HG02763 (cell line): ENCODE results near the gene HOXC10.

ENCODE experiments used
- ATAC-seq: cut with Tn5 transposase; IDR thresholded peaks from one replicate; pipeline ENCODE4 v1.9.1; 2021; ENCODE audit warnings: mild to moderate bottlenecking, moderate library complexity; ENCODE audit not compliant: unreplicated experiment

The HOXC10 gene

DNA sequence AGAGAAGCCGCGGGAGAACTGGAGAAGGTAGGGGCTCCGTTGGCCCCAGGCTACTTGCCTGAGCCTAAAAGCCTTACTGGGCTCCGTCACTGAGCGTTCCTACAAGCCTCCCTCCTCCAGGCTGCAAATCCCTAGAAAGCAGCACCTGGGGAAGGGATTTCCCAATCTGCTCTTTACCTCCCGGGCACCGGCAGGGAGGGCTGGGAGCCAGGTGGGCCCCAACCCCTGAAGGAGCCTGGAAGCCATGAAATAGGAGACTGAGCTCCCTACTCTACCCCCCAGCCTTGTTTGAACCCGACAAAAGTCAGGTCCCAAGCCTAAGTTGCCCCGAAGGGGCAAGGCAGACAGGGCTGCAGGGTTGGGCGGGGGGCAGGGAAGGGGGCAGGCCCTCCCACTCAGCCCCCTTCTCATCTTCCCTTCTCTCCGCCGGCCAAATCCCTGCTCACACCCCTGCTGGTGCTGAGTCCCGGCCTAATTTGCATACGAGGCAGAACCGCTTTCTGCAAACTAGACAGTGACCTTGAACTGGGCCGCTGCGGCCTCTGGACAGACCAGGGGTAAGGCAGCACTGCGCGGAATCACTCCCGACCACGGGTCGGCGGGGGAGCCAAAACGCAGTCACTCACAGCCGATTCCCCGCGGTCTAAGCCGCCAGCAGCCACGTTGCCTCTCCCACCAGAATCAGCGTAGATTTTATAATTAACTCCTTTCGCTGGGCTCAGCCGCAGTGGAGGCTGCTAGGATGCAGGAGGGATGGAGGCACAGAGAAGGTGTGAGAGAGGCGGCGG lies 34.0 kb upstream of the HOXC10 start:
- no peak for ATAC-seq

DNA sequence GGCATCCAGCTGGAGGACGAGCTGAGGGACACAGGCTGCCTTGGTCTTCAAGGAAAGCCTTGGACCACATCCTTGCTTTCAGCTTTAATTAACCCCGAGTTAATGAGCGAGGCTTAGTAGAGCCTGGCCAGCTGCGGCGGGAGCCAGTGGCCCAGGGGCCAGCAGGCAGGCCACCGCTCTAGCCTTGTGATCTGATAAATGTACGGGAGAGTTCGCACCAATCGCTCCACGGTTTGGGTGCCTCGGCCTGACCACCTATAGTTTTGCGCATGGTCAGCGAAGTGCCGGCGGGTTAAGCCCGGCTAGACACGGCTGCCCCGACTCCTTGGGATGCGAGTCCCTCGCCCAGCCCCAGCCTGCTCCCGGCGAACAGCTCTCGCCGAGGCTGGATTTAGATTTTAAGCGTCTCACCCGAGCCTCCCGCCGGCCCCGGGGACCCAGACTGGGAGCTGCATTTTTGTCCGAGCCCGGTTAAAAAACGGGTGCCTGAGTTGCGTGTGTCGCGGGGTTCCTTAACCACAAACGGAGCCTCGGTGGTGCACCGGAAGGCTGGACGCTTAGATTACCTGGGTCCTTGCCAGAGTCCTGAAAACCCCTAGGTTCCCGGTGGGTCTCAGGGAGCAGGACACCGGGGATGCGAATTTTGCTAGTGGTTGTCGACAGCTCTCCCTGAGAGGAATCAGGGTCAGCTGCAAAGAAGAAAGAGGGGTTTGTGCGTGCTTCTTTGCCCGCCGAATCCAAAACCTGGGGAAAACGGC lies 33.2 kb upstream of the HOXC10 start:
- no peak for ATAC-seq

DNA sequence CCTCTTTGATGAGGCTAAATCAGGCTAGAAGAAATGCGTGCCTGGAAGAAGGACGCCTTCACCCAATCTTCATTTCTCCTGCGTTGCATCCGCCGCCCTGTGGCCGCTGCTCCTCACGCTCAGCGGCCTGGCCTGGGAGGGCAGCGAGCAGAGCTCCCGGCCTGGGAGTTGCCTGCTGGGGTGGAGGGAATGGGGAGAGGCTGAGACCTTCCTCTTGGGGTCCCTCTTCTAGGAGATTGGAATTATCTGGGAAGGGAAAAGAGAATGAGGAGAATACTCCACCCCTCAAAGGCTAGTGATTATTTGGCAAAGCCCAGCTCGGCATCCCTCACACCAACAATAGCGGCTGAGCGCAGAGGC lies 32.6 kb upstream of the HOXC10 start:
- ATAC-seq = no peak

DNA sequence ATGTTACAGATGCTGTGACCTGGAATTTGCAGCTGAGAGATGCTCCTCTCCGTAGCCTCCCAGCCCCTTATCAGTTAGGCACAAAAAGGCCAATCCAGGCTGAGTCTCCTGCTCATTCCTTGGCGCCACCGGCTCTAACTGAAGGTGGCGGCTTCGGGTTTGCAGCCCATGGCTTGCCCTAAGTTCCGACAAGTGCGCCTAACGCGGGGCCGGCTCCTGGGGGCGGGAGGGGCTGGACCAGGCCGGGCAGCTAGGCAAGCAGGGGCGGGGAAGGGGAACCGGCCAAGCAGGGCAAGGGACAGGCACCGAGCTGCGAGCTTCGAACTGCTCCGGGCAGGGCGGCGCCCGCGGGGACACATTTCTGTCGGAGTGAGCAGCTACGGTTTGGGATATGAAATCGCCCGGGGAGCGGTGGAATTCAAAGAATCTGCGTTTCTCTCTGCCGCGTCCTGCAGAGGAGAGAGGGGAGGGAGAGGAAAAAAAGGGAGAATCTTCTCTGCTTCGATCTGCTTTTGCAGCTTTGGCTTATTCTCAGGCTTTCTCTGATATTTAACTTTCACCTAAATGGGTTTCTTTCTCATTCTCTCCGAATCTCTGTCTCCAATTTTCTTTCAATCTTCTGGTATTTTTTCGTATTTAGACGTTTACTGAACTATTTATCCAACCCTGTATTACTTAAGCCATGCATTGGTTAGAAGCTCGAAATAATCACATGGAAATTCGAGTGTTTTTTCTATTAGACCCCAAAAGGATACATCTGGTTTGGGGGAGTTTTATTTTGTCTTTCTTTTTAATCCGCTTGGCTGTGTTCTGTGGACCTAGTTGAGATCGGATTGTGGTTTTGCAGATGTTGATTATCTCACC lies 31.8 kb upstream of the HOXC10 start:
- no peak for ATAC-seq

DNA sequence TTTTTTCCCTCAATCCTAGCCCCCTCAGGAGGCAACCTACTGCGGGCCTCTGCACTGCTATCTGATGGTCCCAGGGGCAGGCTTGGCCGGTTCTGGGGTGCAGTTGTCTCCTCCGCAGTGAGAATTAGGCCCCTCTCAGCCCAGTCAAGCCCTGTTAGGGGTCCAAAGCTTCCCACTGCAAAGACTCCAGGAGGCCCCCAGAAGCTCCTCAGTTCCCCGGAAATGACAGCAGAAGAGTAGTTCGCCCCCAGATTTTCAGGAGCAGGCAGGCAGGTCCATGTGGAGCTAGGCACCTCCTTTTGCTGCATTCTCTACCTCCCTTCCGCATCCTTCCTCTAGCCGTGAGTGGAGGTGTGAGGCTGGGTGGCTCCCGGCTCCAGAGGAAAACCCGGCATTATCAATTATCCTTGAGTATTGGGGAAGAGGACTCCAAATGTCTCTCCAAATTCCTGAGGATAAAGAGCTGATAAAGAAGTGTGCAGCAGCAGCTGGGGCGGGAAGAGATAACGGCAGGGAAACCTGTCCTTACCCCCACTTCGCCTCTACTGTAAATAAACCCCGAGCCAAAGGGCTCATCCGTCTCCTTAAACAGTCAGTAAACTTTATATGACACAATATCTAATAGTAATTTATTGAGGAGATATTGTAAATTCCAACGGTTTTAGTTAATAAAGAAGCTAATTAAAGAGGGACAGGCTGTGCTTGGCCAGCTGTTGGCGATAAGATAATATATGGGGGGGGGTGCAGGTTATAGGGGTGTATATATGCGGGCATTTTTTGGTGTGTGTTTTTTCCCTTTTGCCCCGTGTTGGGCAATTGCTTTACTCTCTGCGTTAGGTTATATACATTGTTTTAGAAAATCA lies 30.9 kb upstream of the HOXC10 start:
- no peak for ATAC-seq

DNA sequence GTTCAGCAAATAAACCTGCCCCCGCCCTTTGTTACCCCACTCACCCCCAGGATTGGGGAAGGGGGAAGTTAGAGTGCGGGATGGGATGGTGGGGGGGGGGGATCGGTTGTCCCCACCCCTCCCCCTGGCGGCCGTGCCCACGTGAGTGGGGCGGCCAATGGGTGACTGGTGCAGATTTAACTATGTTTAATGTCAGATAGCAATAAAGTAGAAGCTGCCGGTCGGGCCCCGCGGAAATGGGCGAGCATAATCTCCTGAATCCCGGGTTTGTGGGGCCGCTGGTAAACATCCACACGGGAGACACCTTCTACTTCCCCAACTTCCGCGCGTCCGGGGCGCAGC lies 30.3 kb upstream of the HOXC10 start, which contains the start of gene HOXC12:
TSS of gene HOXC12 (plus strand) at position 210 of the 342 bp plus-strand sequence. CDS start at position 237, 27 bp downstream.
- no peak for ATAC-seq

DNA sequence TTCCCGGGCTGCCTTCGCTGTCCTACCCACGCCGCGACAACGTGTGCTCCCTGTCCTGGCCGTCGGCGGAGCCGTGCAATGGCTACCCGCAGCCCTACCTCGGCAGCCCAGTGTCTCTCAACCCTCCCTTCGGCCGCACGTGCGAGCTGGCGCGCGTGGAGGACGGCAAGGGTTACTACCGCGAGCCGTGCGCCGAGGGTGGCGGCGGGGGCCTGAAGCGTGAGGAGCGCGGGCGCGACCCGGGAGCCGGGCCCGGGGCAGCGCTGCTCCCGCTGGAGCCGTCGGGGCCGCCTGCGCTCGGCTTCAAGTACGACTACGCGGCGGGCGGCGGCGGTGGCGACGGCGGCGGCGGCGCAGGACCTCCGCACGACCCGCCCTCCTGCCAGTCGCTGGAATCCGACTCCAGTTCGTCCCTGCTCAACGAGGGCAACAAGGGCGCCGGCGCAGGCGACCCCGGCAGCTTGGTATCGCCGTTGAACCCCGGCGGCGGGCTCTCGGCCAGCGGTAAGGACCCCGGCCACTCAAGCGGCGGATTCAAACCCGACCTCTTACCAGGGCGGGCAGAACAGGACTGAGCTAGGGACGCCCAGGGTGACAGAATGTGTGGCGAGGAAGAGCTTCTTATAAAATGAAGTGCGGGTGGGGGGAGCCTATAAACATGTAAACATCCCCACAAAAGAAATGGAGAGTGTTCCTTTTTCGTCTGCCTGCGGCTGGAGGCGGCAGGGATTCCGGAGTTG lies 29.7 kb upstream of the HOXC10 start:
- no peak for ATAC-seq

DNA sequence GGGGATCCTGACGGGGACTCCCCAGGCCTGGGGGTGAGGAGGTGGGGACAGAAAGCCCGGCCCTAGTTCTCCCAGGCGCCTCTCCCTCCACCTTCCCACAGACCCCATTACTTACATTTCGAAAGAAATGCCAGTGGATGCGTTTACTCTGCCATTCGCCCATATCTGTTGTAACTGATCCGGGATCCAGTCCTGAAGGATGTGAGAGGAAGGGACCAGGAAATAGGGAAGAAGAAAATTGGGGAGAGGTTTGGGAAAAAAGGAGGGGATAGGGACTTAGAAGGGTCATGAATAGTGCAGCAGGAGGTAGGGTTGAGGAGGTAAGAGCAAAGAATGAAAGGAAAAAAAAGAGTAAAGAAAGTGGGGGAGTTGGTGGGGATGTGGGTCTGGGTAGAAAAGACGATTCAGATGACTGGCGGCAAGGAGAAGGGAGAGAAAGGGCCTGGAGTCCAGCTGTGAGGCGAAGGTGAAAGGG lies 29.1 kb upstream of the HOXC10 start:
- no peak for ATAC-seq

DNA sequence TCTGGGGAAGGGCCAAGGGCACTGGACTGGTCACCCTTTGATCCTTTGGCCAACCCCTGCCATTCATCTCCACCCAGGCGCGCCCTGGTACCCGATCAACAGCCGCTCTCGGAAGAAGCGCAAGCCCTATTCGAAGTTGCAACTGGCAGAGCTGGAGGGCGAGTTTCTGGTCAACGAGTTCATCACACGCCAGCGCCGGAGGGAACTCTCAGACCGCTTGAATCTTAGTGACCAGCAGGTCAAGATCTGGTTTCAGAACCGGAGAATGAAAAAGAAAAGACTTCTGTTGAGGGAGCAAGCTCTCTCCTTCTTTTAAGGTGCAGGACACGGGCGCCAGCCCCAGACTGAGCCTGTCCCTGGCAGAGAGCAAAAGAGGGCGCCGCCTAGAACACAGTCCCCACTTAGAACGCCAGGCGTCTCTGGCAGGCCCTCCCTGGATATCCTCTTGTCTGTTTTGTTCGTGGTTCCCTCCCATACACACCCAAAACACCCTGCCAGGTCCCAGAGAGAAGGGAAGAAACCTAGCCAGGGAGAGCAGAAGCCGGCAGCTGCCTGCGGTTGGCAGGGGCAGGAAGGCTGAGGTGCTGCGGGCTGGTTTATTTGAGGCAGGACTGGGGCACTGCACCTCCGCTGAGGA lies 28.6 kb upstream of the HOXC10 start:
- ATAC-seq = no peak

DNA sequence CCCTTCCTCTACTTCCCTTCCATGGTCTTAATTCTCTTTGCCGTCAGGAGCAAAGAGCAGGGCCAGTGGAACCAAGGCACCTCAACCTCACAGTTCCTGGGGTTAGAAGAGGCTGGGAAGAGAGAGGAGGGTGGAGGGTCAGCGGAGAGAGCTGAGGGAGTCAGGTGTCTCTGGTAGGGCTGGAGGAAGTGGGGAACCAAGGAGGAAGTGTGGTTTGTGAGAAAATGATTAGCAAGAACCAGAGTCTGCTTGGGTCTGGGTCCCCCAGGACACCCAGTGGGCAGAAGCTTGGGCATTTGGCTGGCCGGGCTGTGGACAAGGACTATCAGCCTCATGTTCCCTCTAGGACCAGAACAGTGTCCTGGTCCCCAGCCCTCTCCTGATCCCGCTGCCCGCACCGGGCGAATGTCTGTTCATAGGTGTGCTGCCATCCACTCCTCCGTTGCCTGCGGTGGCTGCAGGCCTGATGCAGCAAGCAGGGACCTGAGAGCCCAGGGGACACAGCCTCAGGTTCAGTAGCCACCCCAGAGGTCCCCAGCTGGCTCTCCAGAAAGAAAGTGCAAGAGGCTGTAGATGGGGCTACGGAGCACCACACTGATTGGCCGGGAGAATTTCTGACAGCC lies 27.9 kb upstream of the HOXC10 start:
- ATAC-seq = no peak

DNA sequence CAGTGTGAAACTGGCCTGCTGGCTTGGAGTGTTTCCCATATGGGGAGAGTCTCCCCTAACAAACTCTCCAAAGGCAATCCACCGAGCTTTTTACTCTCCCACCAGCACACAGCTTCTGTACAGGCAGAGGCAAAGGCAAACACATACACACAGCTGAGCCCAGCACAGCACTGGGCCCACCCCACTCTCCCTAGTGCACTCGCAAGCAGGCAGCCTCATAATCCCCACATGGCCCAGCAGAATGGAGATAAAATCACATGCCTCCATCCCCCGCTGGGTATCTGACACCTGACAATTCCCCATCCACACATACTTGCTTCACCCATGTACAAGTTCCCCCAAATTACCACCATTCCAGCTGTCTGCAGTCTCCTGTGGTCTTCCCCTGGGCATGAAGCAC lies 26.8 kb upstream of the HOXC10 start:
- no peak for ATAC-seq

DNA sequence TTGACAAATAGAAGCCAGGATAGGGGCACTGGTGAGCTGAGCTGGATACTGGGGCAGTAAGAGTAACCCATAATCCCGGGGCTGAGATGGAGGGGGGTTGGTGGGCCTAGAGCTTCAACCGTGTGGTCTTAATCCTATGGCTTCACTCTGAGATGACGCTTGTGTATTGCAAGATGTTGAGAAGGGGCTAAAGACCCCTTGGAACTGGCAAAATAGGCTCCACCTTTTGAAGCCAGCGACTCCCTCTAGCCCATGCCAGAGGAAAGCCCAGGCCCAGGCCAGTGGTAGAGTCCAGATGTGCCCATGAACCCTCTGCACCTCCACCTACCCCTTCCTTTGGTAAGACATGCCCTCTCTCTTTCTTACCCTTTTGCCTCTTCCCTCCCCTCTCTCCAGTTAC lies 25.6 kb upstream of the HOXC10 start:
- no peak for ATAC-seq

DNA sequence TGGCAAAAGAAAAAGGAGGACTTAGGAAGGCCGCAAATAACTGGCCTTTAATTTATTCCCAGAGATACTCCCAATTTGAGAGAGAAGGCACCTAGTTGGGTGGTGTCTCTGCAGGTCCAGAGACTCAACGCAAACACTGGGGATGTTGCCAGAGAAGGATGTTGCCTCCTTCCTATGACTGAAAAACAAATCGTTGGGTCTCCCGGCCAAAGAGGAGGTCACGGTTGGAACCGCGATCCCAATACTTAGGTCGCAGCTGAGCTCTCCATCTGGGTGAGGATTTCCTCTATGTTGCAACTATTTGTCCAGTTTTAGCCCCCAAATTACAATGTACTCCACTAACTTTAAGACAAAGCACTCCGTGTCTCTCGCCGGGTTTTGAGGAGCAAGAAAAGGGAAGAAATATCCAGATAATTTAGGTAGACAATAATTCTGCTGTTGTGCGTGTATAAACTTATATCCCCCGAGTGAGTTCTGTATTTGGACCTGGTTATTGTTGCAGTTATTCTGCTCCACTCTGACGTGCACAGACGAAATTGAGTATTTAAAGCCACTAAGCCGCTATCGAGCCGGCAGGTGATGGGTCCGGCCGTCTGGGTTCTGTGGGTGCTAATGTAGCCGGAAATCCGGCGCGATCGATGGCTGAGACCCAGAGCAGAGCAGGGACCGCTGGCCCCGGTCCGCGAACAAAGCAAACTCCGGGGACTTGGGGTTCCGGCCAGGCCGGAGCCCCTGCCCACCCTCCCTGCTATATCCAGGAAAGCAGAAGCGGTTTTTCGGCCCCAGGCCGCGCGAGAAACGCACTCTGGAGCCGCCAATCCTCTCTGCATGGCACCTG lies 24.5 kb upstream of the HOXC10 start:
- no peak for ATAC-seq

DNA sequence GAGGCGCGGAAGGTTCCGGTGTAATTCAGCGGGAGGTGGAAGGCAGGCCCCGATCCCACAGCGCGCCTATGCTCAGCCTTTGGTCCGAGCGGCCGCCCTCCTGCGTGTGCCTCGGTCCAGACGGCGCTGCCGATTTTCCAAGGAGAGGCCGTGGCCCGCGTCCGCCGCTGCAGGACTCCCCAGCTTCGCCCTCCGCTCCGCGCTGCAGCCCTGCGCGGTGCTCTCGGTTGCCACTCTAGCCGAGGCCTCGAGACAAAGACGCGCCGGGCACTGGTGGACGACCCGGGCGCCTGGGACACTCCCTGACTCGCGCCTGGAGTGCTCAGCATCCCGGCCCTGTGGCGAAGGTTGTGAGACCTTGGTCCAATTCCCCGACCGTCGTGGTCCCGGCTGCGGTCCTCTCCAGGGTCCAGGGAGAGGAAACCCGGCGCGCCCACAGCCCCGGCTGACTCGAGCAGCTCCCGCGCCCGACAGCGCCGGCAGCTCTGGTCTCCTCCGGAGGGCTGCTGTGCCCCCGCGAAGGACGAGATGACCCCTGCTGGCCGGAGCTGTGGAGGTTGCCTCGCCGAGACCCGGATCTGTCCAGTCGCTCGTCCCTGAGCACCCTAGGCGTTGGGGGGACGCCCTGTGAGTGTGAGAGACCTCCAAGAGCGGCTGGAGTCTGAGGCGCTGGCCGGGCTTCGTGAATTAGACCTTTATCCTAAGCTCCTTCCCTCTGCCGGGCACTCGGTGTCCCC lies 23.8 kb upstream of the HOXC10 start:
- ATAC-seq = no peak

DNA sequence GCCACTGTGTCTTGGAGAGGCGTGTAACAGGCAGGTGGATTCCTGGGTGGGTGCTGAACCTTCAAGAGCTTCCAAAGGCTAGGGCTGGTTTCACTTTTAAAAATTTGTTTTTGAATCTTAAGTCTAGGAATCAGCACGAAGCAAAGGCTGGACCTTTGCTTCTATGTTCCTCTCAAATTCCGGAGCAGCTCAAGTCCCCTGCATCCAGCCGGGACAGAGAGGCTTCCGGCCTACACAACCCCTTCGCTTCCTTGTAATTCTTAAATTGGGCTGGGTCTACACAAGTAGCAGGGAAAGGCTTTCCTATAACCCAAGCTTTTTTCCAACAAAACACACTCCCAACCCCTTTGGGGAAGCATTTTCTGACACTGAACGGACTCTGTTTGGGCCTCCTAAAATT lies 21.9 kb upstream of the HOXC10 start:
- ATAC-seq = no peak

DNA sequence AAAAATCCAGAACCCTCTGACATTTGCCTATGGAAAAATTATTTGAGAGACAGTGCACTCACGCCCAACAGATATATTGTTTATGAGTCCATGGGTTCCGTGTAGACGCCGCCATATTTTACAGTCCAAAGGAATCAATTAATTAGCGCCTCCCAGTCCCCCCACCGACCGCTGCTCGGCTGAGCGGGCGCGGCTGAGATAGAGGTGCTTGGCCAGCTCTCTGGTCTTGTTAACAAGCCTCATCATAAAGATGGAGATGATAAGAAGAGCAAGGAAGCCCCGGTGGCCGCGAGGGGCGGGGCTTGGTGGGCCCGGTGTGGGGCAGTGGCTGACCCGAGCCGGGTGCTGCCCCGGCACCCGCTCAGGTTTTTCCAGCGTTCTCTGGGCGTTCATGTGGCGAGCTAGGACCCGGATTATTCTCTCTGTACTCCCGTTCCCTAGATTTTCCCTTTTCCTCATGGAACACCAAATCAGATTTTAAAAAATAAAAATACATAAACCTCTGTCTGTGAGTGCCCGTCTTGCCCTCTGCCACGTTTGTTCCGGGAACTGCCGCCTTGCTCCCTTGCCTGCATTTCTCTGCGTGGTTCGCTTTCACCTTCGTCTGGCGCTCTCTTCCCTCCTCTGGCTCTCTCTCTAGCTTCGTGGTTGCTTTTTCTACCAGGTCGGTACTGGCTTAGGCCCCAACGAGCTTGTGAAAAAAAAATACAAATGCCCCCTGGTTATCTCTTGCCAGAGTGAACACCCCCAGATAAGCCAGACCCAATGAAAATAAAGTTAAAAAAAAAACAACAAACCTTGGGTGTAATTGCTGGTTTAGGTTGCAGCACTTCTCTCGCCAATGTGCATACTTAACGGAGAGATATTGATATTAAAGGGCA lies 21.3 kb upstream of the HOXC10 start:
- ATAC-seq = no peak
